Ectodermal cell (in vitro differentiated cells): Measurements from ENCODE around the gene CCDC60.

Source experiments
- H3K27ac ChIP-seq: 2 replicates; pipeline ENCODE4 v1.7.0; 2013; ENCODE audit warnings: mild to moderate bottlenecking, low read depth, low read length; ENCODE audit not compliant: insufficient read depth, poor library complexity, severe bottlenecking
- H3K27me3 ChIP-seq: 2 replicates; pipeline ENCODE4 v1.7.0; 2013; ENCODE audit warnings: mild to moderate bottlenecking, low read length; ENCODE audit not compliant: insufficient read depth, control insufficient read depth, poor library complexity, severe bottlenecking
- H3K36me3 ChIP-seq: one replicate; pipeline ENCODE4 v1.7.0; 2013; ENCODE audit warnings: low read length; ENCODE audit not compliant: control insufficient read depth, insufficient read depth
- H3K4me1 ChIP-seq: one replicate; pipeline ENCODE4 v1.7.0; 2013; ENCODE audit warnings: low read length; ENCODE audit not compliant: control insufficient read depth, insufficient read depth
- H3K4me3 ChIP-seq: 2 replicates; pipeline ENCODE4 v1.7.0; 2013; ENCODE audit warnings: low read depth, low read length, control low read depth; ENCODE audit not compliant: insufficient read depth
- H3K9me3 ChIP-seq: 2 replicates; pipeline ENCODE4 v1.7.0; 2013; ENCODE audit warnings: mild to moderate bottlenecking, low read length, moderate library complexity; ENCODE audit not compliant: control insufficient read depth
- WGBS, 2 experiments: methylation state at CpG; one replicate each; pipeline ENCODE4 v1.1.7; 2013; ENCODE audit warnings: missing lambda C conversion rate in 2 of 2; 5-methylcytosine and 5-hydroxymethylcytosine counted together

Gene CCDC60

DNA sequence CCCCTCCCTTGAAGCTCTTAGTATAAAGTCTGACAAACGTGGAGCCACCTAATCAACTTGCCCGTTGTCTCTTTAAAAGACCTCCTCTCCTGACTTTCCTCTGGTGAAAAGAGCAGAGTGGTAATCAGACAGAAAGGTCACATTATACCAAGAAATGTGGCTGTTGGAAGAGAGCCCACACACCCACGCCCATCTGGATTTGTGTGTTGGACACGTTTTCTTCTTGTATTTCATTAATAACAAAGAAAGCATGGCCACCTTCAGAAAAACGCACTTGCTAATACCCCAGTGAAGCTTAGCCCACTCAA lies 41.3 kb downstream of the CCDC60 start:
- H3K4me3 ChIP-seq, result no peak overlapping the region
- H3K36me3 ChIP-seq, result no peaks in the 10 kb centered on the region
- H3K27me3 ChIP-seq, result no peaks in the 10 kb centered on the region
- H3K4me1 ChIP-seq, result no peaks in the 10 kb centered on the region
- H3K9me3 ChIP-seq, result no peaks in the 10 kb centered on the region
- 91 to 93% methylated on average over 5 of the region's 5 CpGs for WGBS, 2 experiments
- H3K27ac ChIP-seq, result no peak overlapping the region

DNA sequence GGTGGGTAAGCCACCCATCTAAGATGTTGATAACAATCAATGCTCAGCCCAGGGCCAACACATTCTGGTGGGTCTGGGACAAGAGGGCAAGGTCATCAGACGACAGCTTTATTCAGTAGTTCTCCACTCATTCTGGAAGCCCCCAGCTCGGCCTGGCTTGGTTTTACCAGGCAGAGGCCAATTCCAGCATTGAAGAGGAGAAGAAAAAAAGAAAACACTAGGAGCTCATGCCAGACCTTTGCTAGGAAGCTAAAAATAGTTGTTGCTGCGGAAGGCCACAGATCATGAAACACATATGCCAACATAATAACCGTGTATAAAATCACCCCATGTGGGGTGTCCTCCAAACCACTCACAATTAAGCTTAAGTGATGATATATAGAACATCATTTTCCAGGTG lies 44.4 kb downstream of the CCDC60 start:
- H3K4me3 ChIP-seq, result no peak overlapping the region
- H3K36me3 ChIP-seq, result no peaks in the 10 kb centered on the region
- H3K9me3 ChIP-seq, result no peaks in the 10 kb centered on the region
- 94 to 96% methylated on average over 4 of the region's 4 CpGs for WGBS, 2 experiments
- H3K27ac ChIP-seq, result no peak overlapping the region
- no peaks in the 10 kb centered on the region for H3K4me1 ChIP-seq
- no peaks in the 10 kb centered on the region for H3K27me3 ChIP-seq

DNA sequence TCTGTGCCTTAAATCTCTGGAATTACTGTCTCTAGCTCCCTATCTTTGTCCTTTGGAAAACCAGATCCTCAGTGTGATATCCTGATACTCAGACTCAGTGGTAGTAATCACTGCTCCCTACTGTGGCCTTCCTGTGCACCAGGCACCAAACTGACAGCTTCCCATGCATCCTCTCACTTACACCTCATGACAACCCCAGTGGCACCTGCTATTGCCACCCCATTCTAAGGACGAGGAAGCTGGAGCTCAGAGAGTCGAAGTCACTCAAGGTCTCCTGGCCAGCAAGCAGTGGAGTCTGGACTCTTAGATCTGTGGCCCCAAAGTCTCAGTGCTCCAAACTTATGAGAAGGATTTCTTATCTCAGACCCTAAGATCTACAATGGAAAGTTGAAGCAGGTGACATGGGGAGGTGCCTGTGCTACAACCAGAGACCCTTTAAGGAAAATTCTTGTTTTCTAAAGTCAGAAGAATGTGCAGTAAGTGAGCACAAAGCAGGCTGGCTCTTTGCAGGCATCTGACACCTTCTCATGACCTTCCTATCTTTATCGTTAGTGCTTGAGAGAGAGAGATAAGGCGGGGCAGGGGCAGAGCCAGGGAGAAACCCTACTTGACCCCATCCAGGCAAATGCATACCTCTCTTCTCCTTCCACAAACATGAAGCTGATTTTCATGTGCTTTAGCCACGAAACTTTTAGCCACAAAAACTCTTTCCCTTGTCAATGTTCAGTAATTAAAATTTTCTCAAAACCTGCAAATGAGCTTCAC lies 47.1 kb downstream of the CCDC60 start:
- Histone ChIP-seq H3K9me3 (no peaks in the 10 kb centered on the region), H3K27me3 (no peaks in the 10 kb centered on the region), H3K4me3 (no peak overlapping the region), H3K4me1 (no peaks in the 10 kb centered on the region), H3K36me3 (no peaks in the 10 kb centered on the region), H3K27ac (no peak overlapping the region)
- WGBS, 2 experiments, result 90 to 94% methylated on average over 5 of the region's 5 CpGs

DNA sequence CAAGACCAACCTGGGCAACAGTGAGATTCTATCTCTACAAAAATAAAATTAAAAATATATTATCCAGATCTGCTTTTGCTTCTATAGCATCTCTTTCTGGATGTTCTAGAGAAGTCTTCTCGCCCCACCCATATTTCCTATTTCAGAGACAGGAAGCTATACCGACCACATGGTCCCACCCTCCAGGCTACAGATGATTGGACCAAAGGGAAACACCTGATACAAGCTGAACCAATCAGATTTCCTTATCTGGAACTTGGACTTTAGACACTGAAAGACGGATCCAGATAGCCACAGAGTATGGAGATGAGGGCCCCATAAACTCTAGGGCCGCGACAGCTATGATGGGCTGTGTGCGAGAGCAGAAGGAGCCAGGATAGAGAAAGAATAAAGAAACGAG lies 48.7 kb downstream of the CCDC60 start:
- Histone ChIP-seq H3K27ac (no peak overlapping the region), H3K27me3 (no peaks in the 10 kb centered on the region), H3K4me1 (no peaks in the 10 kb centered on the region), H3K36me3 (no peaks in the 10 kb centered on the region), H3K9me3 (no peaks in the 10 kb centered on the region), H3K4me3 (no peak overlapping the region)
- 92 to 95% methylated on average over 7 of the region's 7 CpGs for WGBS, 2 experiments

DNA sequence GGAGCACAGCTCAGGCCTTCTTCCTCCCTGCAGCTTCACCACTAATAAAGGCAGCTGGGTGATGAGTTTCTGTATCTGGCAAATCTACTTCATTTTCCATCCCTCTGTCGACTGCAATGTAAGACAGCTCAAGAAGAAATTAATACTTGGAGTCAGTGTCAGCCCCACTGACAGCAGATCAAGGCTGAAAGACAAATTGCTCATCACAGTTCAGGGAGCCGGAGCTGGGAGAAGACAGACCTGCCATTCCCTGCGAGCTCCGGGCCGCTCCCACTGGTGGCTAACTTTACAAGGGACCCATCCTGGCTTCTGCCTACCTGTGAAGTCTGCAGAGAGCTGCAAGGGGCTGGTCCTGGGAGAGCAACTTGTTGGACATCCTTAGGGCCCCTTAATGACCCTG lies 49.8 kb downstream of the CCDC60 start:
- WGBS, 2 experiments, result 92 to 96% methylated on average over 5 of the region's 5 CpGs
- Histone ChIP-seq H3K36me3 (no peaks in the 10 kb centered on the region), H3K27ac (no peak overlapping the region), H3K27me3 (no peaks in the 10 kb centered on the region), H3K4me3 (no peak overlapping the region), H3K4me1 (no peaks in the 10 kb centered on the region), H3K9me3 (no peaks in the 10 kb centered on the region)

DNA sequence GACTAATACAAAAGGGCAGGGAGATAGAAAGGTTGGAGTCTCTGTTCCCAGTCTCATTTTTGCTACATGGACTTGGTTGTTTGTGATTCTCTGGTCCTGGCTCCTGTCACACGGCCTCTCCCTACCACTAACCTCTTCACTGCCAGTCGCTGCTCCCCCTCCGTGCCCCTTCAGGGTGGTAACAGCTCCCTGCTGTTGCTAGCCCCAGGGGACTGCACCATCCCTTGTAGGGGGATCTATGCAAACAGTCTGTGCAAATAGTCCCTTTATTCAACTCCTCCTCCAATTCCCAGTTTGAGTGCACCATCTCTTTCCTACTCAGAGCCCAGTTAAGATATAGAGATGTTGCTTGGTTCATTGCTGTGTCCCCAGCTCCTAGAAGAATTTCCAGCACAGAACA lies 51.1 kb downstream of the CCDC60 start:
- Histone ChIP-seq H3K27me3 (no peaks in the 10 kb centered on the region), H3K4me3 (no peak overlapping the region), H3K27ac (no peak overlapping the region), H3K36me3 (no peaks in the 10 kb centered on the region), H3K4me1 (no peaks in the 10 kb centered on the region), H3K9me3 (no peaks in the 10 kb centered on the region)
- WGBS, 2 experiments, result 64% methylated on average over 3 of the region's 3 CpGs

DNA sequence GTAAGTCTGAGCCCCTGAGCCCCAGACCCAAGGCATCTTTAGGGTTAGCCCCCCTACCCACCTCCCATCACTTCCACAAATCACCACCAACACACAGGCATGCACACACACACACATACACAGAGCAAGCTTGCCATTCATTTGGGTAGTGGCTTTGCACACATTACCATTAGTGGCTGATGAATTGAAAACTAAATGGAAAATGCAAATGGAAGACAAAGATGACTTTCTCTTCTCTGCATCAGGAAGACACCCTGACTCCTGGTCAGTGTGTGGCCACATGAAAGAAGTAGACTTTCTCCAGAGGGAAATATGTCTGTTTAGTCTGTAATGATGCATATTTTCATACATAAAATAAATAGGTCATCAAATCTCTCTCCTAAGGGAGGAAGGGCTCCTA lies 55.2 kb downstream of the CCDC60 start:
- Histone ChIP-seq H3K27ac (no peak overlapping the region), H3K4me3 (no peak overlapping the region), H3K4me1 (peaks cover 2% of the 10 kb centered on the region), H3K9me3 (no peaks in the 10 kb centered on the region), H3K36me3 (no peaks in the 10 kb centered on the region), H3K27me3 (no peaks in the 10 kb centered on the region)

DNA sequence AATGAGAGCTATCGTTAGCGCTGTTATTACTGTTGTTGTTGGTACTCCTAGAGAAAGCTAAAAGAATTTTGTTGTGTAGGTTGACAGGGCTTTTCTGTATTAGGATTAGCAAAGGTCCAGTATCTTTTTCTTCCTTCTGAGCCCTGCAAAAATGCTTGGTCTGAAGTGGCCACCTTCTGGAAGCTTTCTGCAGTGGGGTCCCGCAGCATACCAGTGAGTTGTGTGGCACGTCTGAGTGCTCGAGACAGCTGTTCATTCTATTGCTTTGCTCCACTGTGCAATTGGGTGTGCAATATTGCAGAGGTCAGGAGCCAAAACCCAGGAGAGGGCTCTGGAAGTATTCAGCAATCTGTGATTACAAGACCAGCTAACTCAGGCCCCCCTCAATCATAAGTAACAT lies 57.1 kb downstream of the CCDC60 start:
- Histone ChIP-seq H3K36me3 (no peaks in the 10 kb centered on the region), H3K27ac (no peak overlapping the region), H3K9me3 (no peaks in the 10 kb centered on the region), H3K27me3 (no peaks in the 10 kb centered on the region), H3K4me1 (peaks cover 2% of the 10 kb centered on the region), H3K4me3 (no peak overlapping the region)
- WGBS, 2 experiments, result 90 to 93% methylated on average over 5 of the region's 5 CpGs

DNA sequence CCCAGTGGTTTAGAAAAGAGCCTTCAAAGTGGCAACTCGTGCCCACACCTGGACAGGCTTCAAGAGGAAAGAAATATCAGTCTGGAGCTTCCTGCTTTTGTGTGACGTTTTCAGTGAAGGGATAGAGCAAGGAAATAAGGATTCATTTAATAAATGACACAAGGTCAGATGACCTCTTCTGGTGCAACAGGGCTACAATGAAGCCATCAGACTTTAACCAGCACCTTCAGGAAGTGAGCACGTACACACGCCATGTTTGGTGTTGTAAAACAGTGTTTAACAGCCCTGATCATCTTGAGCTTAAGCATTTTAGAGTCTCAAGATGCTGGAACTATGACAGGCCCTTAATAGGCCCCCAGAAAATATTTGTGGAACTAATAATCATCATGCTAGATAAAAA lies 59.1 kb downstream of the CCDC60 start:
- Histone ChIP-seq H3K4me3 (no peak overlapping the region), H3K27me3 (no peaks in the 10 kb centered on the region), H3K36me3 (no peaks in the 10 kb centered on the region), H3K4me1 (peaks cover 2% of the 10 kb centered on the region), H3K9me3 (peaks cover 2% of the 10 kb centered on the region), H3K27ac (no peak overlapping the region)
- 92 to 95% methylated on average over 4 of the region's 4 CpGs for WGBS, 2 experiments

DNA sequence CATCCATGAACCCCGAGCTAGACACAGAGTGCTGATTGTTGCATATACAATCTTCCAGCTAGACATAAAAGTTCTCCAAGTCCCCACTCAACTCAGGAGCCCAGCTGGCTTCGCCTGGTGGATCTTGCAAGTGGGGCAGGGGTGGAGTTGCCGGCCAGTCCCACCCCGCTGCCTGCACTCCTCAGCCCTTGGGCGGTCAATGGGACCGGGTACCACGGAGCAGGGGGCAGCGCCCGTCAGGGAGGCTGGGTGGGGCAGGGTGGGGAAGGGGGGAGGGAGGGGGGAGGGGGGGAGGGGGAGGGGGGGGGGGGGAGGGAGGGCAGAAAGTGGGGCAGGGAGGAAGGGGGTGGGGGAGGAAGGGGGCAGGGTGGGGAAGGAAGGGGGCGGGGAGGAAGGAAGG lies 63.0 kb downstream of the CCDC60 start:
- no peaks in the 10 kb centered on the region for H3K4me1 ChIP-seq
- 87 to 94% methylated on average over 4 of the region's 10 CpGs for WGBS, 2 experiments
- no peak overlapping the region for H3K4me3 ChIP-seq
- no peaks in the 10 kb centered on the region for H3K36me3 ChIP-seq
- no peak overlapping the region for H3K27ac ChIP-seq
- H3K9me3 ChIP-seq, result peaks cover 2% of the 10 kb centered on the region
- H3K27me3 ChIP-seq, result no peaks in the 10 kb centered on the region

DNA sequence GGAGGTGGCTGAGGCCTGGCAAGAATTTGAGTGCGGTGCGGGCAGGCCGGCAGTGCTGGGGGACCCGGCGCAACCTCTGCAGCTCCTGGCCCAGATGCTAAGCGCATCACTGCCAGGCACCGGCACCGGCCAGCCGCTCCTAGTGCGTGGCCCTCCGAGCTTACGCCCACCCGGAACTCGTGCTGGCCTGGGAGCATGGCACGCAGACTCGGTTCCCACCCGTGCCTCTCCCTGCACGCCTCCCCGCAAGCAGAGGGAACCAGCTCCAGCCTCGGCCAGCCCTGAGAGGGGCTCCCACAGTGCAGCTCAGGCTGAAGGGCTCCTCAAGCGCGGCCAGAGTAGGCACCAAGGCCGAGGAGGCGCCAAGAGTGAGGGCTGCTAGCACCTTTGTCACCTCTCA lies 63.7 kb downstream of the CCDC60 start:
- Histone ChIP-seq H3K27ac (no peak overlapping the region), H3K4me1 (no peaks in the 10 kb centered on the region), H3K27me3 (no peaks in the 10 kb centered on the region), H3K36me3 (no peaks in the 10 kb centered on the region), H3K9me3 (peaks cover 2% of the 10 kb centered on the region), H3K4me3 (no peak overlapping the region)
- 96 to 97% methylated on average over 24 of the region's 24 CpGs for WGBS, 2 experiments
